Kidney (tissue), 14 donors: ENCODE measurements around the gene CNTN4. TPM values are rescaled to one million over a fixed set of nuclear protein-coding genes. Genes with fewer than 3 reads are reported as not detected.

Experiments used
- DNase-seq, 5 donors: peaks; one replicate each; pipeline ENCODE4 v3.0.0-alpha.2; 2013 to 2020
- FAIRE-seq: peaks from 2 replicates; lab custom pipeline; 2012; peaks lifted over from hg19 to GRCh38; lab: Jason Lieb, UNC
- H3K27ac ChIP-seq, 2 donors: one replicate each; pipeline ENCODE4 v1.7.0; 2013; ENCODE audit warnings: low read depth in 2 of 2, low read length in 2 of 2, inconsistent platforms in 1 of 2
- H3K27me3 ChIP-seq: one replicate; pipeline ENCODE4 v1.7.1; 2013; ENCODE audit warnings: low read length, inconsistent platforms; ENCODE audit not compliant: control insufficient read depth, insufficient read depth
- H3K36me3 ChIP-seq, 3 donors: one replicate each; pipeline versions ENCODE4 v1.7.0 to v1.7.1; 2013; ENCODE audit warnings: low read length in 3 of 3, control low read depth in 1 of 3, inconsistent platforms in 1 of 3; ENCODE audit not compliant: insufficient read depth in 3 of 3, control insufficient read depth in 2 of 3
- H3K4me1 ChIP-seq, 3 donors: one replicate each; pipeline versions ENCODE4 v1.7.0 to v1.7.1; 2013; ENCODE audit warnings: low read length in 3 of 3, inconsistent platforms in 1 of 3, low read depth in 1 of 3; ENCODE audit not compliant: control insufficient read depth in 2 of 3, insufficient read depth in 2 of 3
- H3K4me3 ChIP-seq, 3 donors: one replicate each; pipeline versions ENCODE4 v1.7.0 to v1.8.1; 2013; ENCODE audit warnings: low read length in 3 of 3, control low read depth in 1 of 3, inconsistent platforms in 1 of 3
- H3K9ac ChIP-seq, 3 donors: one replicate each; pipeline versions ENCODE4 v1.7.0 to v1.7.1; 2013; ENCODE audit warnings: low read length in 3 of 3, control low read depth in 1 of 3, inconsistent platforms in 1 of 3
- H3K9me3 ChIP-seq, 3 donors: one replicate each; pipeline versions ENCODE4 v1.7.0 to v1.7.1; 2013; ENCODE audit warnings: low read length in 3 of 3, control low read depth in 1 of 3, inconsistent platforms in 1 of 3; ENCODE audit not compliant: control insufficient read depth in 2 of 3, insufficient read depth in 1 of 3
- intact Hi-C: fragments of 100-400 bp; cut with DNase I; formaldehyde crosslinking; loops from one replicate; pipeline ENCODE4 v1.11.1; 2022
- polyA plus RNA-seq: library from polyadenylated mRNA; stranded (reverse); fragments of 350-450 nt; fragmentation: Illumina TruSeq; extraction: RNeasy Lipid Tissue Mini Kit (QIAGEN cat#74804); gene quantifications from one replicate; pipeline ENCODE4 v1.2.3, GENCODE V29; 2014; ENCODE audit warnings: low read depth, low replicate concordance; ENCODE audit not compliant: insufficient read depth
- total RNA-seq: library from RNA; stranded (reverse); fragmentation: NEBNext Ultra II Directional; extraction: Animal tissue kit (Norgen Biotek cat#: 25700); gene quantifications from one replicate; pipeline ENCODE4 v1.2.1, GENCODE V29; 2021
- TF ChIP-seq, protein P1 (sequence below): IDR thresholded peaks from 3 replicates; pipeline ENCODE4 v1.5.1; 2012; ENCODE audit warnings: mild to moderate bottlenecking, moderate library complexity, borderline replicate concordance; ENCODE audit not compliant: insufficient read depth; ENCODE audit errors: extremely low read depth
- donor health status: control.
- donor health status: control.
- donor health status: control.
- donor health status: control.
- donor health status: control.
- donor health status: DM: yes; HTN: yes; CAD: no.
- donor health status: Normal renal cell carcinoma (clear cell type).

The CNTN4 gene
- total and polyA plus RNA-seq, 2 donors from 2014 or later, result 2.2 to 13.4 TPM

DNA sequence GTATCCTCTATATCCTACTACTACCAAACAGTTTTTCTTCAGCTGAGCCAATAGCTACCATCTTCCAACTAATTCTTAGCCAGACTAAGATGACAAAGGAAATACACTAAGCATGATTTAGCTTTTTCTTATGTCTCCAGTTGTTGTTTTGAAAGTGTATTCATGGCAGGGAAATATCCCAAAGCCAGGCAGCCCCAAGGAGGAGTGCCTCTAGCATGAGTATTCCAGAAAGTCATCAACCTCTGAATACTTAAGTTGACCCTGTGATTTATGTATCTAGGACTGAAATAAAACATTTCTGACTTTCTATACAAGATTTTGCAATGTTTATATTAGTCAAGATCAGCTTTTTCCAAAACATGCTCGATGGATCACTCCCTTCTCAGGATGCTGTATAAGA is 562.4 kb downstream of the CNTN4 start:
- no peak overlapping the region for H3K4me3 ChIP-seq
- no peaks in the 10 kb centered on the region for H3K4me1 ChIP-seq
- intact Hi-C loops, result no loop called here
- peak in 2 of 5 donors; percentile 19 to 28 for DNase-seq
- H3K9me3 ChIP-seq, result no peaks in the 10 kb centered on the region
- no peak for FAIRE-seq
- no peak overlapping the region for H3K9ac ChIP-seq
- no peaks in the 10 kb centered on the region for H3K27me3 ChIP-seq
- H3K36me3 ChIP-seq, result no peaks in the 10 kb centered on the region
- no peak overlapping the region for H3K27ac ChIP-seq
- TF ChIP-seq, protein P1, sequence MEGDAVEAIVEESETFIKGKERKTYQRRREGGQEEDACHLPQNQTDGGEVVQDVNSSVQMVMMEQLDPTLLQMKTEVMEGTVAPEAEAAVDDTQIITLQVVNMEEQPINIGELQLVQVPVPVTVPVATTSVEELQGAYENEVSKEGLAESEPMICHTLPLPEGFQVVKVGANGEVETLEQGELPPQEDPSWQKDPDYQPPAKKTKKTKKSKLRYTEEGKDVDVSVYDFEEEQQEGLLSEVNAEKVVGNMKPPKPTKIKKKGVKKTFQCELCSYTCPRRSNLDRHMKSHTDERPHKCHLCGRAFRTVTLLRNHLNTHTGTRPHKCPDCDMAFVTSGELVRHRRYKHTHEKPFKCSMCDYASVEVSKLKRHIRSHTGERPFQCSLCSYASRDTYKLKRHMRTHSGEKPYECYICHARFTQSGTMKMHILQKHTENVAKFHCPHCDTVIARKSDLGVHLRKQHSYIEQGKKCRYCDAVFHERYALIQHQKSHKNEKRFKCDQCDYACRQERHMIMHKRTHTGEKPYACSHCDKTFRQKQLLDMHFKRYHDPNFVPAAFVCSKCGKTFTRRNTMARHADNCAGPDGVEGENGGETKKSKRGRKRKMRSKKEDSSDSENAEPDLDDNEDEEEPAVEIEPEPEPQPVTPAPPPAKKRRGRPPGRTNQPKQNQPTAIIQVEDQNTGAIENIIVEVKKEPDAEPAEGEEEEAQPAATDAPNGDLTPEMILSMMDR, result no peak

DNA sequence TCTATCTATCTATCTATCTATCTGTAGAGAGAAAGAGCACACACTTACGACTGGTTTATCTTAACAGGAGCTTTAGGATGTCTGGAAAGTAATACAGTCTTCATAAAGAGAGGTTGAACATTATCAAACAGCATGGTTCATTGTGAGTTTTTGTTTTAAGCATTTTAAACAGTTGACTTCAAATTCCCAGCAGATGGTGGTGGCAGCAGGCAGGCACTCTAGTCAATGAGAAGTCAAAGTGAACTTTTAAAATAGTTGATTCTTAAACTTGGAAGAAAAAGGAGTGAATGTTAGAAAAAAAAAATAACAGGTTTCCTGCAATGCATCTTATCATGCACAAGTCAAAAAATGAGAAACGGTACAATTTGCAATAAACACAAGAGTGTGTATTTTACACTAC is 578.8 kb downstream of the CNTN4 start:
- DNase-seq, result no peak
- no peaks in the 10 kb centered on the region for H3K27me3 ChIP-seq
- H3K36me3 ChIP-seq, result no peaks in the 10 kb centered on the region
- no peak for FAIRE-seq
- H3K9me3 ChIP-seq, result no peaks in the 10 kb centered on the region
- intact Hi-C loops, result no loop called here
- no peaks in the 10 kb centered on the region for H3K4me1 ChIP-seq
- H3K27ac ChIP-seq, result no peak overlapping the region
- TF ChIP-seq, protein P1, result no peak
- no peak overlapping the region for H3K4me3 ChIP-seq
- H3K9ac ChIP-seq, result no peak overlapping the region

DNA sequence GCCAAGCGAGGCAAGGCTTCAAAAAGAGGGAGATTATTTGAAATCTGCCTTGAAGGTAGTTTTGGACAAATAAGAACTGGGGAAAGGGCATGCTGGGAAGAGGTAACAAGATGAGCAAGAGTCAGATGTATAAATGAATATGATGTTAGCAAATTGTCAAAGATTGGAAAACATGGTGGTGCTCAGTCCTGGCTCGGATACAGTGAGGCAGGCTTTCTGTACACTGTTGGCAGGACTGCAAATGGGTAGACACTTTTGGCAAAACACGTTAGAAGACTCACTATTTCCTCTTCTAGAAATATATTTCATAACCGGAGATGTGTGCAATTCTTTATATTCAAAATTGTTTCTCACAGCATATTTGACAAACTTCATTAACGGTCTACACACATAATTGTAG is 581.6 kb downstream of the CNTN4 start:
- Histone ChIP-seq H3K27me3 (no peaks in the 10 kb centered on the region), H3K4me1 (no peaks in the 10 kb centered on the region), H3K9me3 (no peaks in the 10 kb centered on the region), H3K4me3 (no peak overlapping the region), H3K9ac (no peak overlapping the region), H3K27ac (no peak overlapping the region), H3K36me3 (no peaks in the 10 kb centered on the region)
- TF ChIP-seq, protein P1, result no peak
- intact Hi-C loops, result no loop called here
- FAIRE-seq (no peak), DNase-seq (no peak)

DNA sequence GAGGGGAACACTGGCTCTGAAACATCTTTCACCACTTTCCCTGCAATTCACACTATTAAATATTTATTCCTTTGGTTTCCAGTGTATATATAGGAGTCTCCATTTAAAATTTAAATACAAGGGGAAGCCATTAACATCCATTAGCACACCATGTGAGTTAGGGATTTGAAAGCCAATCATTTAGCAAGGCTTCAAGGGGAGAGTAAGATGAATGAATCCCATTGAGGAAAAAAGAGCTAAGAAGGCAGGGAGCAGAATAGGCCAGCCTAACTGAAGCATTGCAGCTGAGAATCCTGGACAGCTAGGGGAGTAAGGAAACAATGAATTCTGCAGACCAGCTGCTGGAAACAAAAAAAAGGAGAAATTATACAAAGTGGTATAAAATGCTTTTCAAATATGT is 585.4 kb downstream of the CNTN4 start:
- peak in 1 of 5 donors; percentile 27 for DNase-seq
- Histone ChIP-seq H3K9ac (no peak overlapping the region), H3K4me1 (no peaks in the 10 kb centered on the region), H3K9me3 (no peaks in the 10 kb centered on the region), H3K27ac (no peak overlapping the region), H3K36me3 (no peaks in the 10 kb centered on the region), H3K4me3 (no peak overlapping the region), H3K27me3 (no peaks in the 10 kb centered on the region)
- intact Hi-C loops, result no loop called here
- TF ChIP-seq, protein P1, result no peak
- FAIRE-seq, result no peak
